ENCODE results near the gene PODXL.
"Not testable (repeated sequence)": the region's sequence is repeated elsewhere in the genome, so short reads cannot be mapped to it uniquely, and the experiment has no call there.

Gene PODXL

GRCh38 chr7:131480384-131481315, 75.8 kb downstream of the PODXL start:
- no peak for DNase-seq
- intact Hi-C loops (cut with DNase I) = no loop called here

DNA sequence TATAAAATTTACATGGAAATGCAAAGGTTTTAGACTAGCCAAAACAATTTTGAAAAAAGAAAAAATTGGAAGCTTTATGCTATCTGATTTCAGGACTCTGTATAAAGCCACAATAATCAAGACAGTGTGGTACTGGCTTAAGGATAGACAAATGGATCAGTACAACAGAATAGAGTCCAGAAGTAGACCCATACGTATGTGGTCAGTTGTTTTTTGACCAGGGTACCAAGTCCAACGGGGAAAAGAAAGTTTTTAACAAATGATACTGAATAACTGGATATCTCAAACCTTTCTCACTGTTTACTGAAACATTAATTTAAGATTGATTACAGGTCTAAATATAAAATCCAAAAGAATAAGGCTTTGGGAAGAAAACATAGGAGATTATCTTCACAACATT, 79.7 kb downstream of the PODXL start:
- no peak for DNase-seq
- intact Hi-C loops (cut with DNase I) = no loop called here

- DNase-seq = no peak
- intact Hi-C loops (cut with DNase I) = no loop called here
Measured at GRCh38 chr7:131471250-131472004, 85.0 kb downstream of the PODXL start.

GRCh38 chr7:131467788-131468187, 88.6 kb downstream of the PODXL start:
- intact Hi-C loops (cut with DNase I) = no loop called here
- no peak for DNase-seq

DNA sequence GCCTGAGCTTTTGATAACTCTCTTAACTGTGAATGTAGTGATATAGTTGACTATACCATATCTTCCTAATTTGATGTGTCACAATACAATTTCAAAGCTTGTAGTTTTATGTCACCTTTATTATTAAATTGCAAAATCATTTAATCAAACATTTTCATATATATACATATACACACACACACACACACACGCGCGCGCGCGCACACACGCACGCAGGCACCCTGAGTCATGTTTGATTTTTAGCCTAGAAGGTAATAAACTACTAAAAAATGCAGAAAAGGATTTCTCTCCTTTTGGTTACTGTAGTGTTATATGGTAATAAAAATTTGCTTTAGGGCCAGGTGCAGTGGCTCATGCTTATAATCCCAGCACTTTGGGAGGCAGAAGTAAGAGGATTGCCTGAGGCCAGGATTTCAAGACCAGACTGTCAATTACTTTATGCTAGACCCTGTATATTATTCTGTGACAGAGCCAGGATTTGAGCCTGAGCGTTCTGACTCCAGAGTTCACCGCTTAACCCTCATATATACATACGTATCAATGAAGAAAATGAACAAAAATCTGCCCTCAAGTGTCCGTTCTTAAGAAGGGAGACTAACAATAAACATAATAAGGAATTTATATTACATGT, 89.6 kb downstream of the PODXL start:
- no peak for DNase-seq
- intact Hi-C loops (cut with DNase I) = no loop called here

- DNase-seq; intact Hi-C loops (cut with DNase I): not testable (repeated sequence)
Measured at GRCh38 chr7:131462715-131463114, 93.7 kb downstream of the PODXL start.

GRCh38 chr7:131462059-131462458, 94.4 kb downstream of the PODXL start:
- intact Hi-C loops (cut with DNase I) = no loop called here

DNA sequence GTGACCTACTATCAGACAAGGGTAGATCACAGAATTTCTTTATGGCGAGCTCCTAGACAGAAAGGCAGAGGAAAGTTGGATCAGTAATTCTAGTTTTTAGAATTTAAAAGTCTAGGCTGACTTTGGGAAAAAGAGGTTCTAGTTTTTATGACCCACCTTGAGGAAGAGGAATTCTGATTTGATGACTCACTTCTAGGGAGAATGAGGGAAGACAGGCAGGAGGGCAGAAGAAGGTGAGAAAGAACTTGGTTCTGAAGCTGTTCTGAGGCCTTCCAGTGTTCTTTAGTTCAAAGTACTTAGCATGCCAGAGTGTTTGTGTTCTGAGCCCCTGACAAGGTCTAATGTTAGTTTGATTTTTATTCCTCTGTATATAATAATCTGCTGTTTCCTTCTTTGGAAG, 97.2 kb downstream of the PODXL start:
- no peak for DNase-seq
- intact Hi-C loops (cut with DNase I) = no loop called here

More at GRCh38 chr7:131462059-131462458, 94.4 kb downstream of the PODXL start:
- no peak for DNase-seq

DNA sequence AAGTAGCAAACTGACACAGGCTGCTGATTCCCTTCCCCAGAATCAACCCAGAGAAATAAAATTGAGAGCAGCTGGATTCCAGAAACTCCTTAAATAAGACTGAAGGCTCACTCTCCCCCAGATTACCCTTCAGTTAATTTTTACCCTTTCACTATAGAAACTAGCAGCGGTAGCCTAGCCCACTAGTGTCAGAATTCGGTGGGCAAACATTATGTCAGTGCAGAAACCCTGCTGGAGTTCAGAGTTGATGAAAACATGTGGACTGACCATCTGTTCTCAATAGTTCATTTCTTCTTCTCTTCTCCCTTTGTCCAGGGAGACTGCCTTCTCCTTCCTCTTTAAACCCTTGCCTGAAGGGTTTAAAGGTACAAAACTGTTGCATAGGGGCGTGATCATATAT, 100.1 kb downstream of the PODXL start:
- intact Hi-C loops (cut with DNase I) = no loop called here
- DNase-seq = no peak

GRCh38 chr7:131455546-131455945, 100.9 kb downstream of the PODXL start:
- intact Hi-C loops (cut with DNase I) = no loop called here

GRCh38 chr7:131455001-131455400, 101.4 kb downstream of the PODXL start:
- intact Hi-C loops (cut with DNase I) = no loop called here
- DNase-seq = no peak

More at GRCh38 chr7:131455546-131455945, 100.9 kb downstream of the PODXL start:
- no peak for DNase-seq

DNA sequence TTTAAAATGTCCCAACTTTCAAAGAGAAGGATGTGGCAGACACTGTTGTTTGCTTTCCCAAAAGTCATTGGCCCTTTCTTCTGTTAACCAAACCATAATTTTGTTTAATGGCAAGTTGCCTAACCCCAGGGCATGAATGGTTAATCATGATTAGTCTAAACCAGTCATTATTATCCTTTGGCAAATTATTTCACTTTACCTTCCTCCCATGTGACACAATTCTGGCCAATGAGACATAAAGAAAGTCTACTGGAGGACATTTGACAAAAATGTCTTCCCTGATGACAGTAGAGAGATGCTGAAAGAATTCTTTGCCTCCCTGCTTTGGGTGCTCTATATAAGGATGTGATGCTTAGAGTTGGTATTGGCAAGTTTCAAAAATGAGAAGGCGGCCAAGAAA, 101.9 kb downstream of the PODXL start:
- intact Hi-C loops (cut with DNase I) = no loop called here
- DNase-seq = no peak
